Ishikawa (cell line): ENCODE data around the gene TSPEAR.

ENCODE experiments used
- CEBPB ChIP-seq: IDR thresholded peaks from 2 replicates; pipeline ENCODE4 v1.6.1; 2012
- CREB1 ChIP-seq: IDR thresholded peaks from 2 replicates; pipeline ENCODE4 v1.6.1; 2012; ENCODE audit warnings: low read depth
- EGR1 ChIP-seq: IDR thresholded peaks from 2 replicates; pipeline ENCODE4 v1.6.1; 2012
- EP300 ChIP-seq: IDR thresholded peaks from 2 replicates; pipeline ENCODE4 v1.6.1; 2012; ENCODE audit warnings: borderline replicate concordance
- RAD21 ChIP-seq: IDR thresholded peaks from 2 replicates; pipeline ENCODE4 v1.6.1; 2012; ENCODE audit warnings: low read depth
- TCF12 ChIP-seq: IDR thresholded peaks from 2 replicates; pipeline ENCODE4 v1.6.1; 2012; ENCODE audit warnings: low read depth
- YY1 ChIP-seq: IDR thresholded peaks from 2 replicates; pipeline ENCODE4 v1.6.1; 2012; ENCODE audit warnings: low read depth
- TF ChIP-seq, protein P1 (sequence below): IDR thresholded peaks from 2 replicates; pipeline ENCODE4 v1.6.1; 2012

DNA sequence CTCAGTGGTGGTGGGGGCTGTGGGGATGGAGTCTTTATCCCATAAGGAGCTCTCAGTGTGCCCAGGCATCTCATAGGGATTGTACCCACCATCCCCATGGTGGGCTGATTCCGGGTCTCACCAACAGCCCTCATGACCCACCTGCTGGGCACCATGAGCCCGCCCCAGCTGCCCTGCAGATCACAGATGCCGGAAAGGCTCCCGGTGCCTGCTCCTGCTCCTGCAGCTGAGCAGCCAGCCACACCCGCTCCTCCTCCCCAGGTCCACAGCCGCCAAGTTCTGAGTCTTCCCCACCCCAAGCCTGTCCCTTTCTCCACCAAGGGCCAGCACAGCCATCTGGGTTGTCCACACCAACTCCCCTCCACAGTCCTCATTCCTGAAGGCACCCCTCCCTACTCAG, 15.5 kb upstream of the TSPEAR start:
- no peak for TF ChIP-seq EGR1
- no peak for TF ChIP-seq CEBPB
- no peak for TF ChIP-seq EP300
- TF ChIP-seq, protein P1, sequence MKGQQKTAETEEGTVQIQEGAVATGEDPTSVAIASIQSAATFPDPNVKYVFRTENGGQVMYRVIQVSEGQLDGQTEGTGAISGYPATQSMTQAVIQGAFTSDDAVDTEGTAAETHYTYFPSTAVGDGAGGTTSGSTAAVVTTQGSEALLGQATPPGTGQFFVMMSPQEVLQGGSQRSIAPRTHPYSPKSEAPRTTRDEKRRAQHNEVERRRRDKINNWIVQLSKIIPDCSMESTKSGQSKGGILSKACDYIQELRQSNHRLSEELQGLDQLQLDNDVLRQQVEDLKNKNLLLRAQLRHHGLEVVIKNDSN = no peak
- no peak for TF ChIP-seq RAD21
- TF ChIP-seq YY1 = no peak
- no peak for TF ChIP-seq CREB1
- no peak for TF ChIP-seq TCF12
